Thoracic aorta (tissue), 2 donors: ENCODE data around the gene CDHR1. TPM values are rescaled to one million over a fixed set of nuclear protein-coding genes. Genes with fewer than 3 reads are reported as not detected.

Source experiments
- ATAC-seq: fragments of 150-250 bp; one replicate; pipeline ENCODE4 v1.8.0; 2017; ENCODE audit warnings: low read depth; ENCODE audit not compliant: insufficient number of reproducible peaks, low FRiP score
- DNase-seq: peaks from one replicate; pipeline ENCODE4 v3.0.0-alpha.2; 2020; ENCODE audit warnings: low spot score
- H3K27ac ChIP-seq, 2 donors: fragments of 200-600 bp; sonication (generic); 1 replicate in 1 of 2; 2 replicates in 1 of 2; pipeline ENCODE4 v1.5.1; 2016; ENCODE audit warnings: mild to moderate bottlenecking in 2 of 2, moderate library complexity in 2 of 2
- H3K27me3 ChIP-seq: fragments of 200-600 bp; sonication (generic); replicated peaks from 2 replicates; pipeline ENCODE4 v1.6.0; 2016; ENCODE audit warnings: mild to moderate bottlenecking; ENCODE audit not compliant: insufficient read depth
- H3K36me3 ChIP-seq: fragments of 200-600 bp; sonication (generic); one replicate; pipeline ENCODE4 v1.5.1; 2016
- H3K4me1 ChIP-seq, 2 donors: fragments of 200-600 bp; sonication (generic); 1 replicate in 1 of 2; 2 replicates in 1 of 2; pipeline versions ENCODE4 v1.5.1 to v1.6.0; 2016; ENCODE audit warnings: low read depth in 2 of 2, mild to moderate bottlenecking in 1 of 2; ENCODE audit not compliant: control insufficient read depth in 1 of 2
- H3K4me3 ChIP-seq: fragments of 200-600 bp; sonication (generic); 2 replicates; pipeline ENCODE4 v1.5.1; 2016; ENCODE audit warnings: mild to moderate bottlenecking
- H3K9me3 ChIP-seq: fragments of 200-600 bp; sonication (generic); 2 replicates; pipeline ENCODE4 v1.5.1; 2016
- CTCF ChIP-seq: fragments of 200-600 bp; sonication (generic); IDR thresholded peaks from one replicate; pipeline ENCODE4 v1.5.1; 2019; ENCODE audit warnings: antibody characterized with exemption
- total RNA-seq, 2 donors: library from RNA; depleted of rRNA; stranded (reverse); fragments of >200 nt; gene quantifications; one replicate each; pipeline versions ENCODE4 v1.1.0 to v1.2.3, GENCODE V29; 2016

The CDHR1 gene
- total RNA-seq, 2 donors from 2014 or later = 0.14 TPM; not detected in 1

GRCh38 chr10:84224411-84225028 lies 30.2 kb downstream of the CDHR1 start:
- Histone ChIP-seq H3K4me3 (no peak overlapping the region), H3K27me3 (no peaks in the 10 kb centered on the region), H3K27ac (no peak overlapping the region), H3K36me3 (no peaks in the 10 kb centered on the region), H3K9me3 (no peaks in the 10 kb centered on the region), H3K4me1 (no peaks in the 10 kb centered on the region)
- DNase-seq = no peak
- ATAC-seq = no peak
- no peak for TF ChIP-seq CTCF

GRCh38 chr10:84225427-84226173 lies 31.3 kb downstream of the CDHR1 start, which contains the start of gene LRIT2:
Gene LRIT2, minus strand, starts transcription at chr10:84225544. Its CDS starts 24 bp downstream, at chr10:84225520.
- Histone ChIP-seq H3K27me3 (no peaks in the 10 kb centered on the region), H3K4me3 (no peak within 1 kb of the TSS), H3K27ac (no peak within 1 kb of the TSS), H3K9me3 (no peaks in the 10 kb centered on the region), H3K36me3 (no peaks in the 10 kb centered on the region), H3K4me1 (no peaks in the 10 kb centered on the region)
- TF ChIP-seq CTCF = no peak
- no peak for ATAC-seq
- DNase-seq = no peak

GRCh38 chr10:84226616-84227015 lies 32.3 kb downstream of the CDHR1 start:
- Histone ChIP-seq H3K9me3 (no peaks in the 10 kb centered on the region), H3K27me3 (no peaks in the 10 kb centered on the region), H3K4me1 (no peaks in the 10 kb centered on the region), H3K27ac (no peak overlapping the region), H3K36me3 (no peaks in the 10 kb centered on the region), H3K4me3 (no peak overlapping the region)
- ATAC-seq (no peak), DNase-seq (no peak)
- TF ChIP-seq CTCF = no peak

GRCh38 chr10:84227810-84228209 lies 33.5 kb downstream of the CDHR1 start:
- no peaks in the 10 kb centered on the region for H3K9me3 ChIP-seq
- no peak overlapping the region for H3K4me3 ChIP-seq
- H3K27ac ChIP-seq = no peak overlapping the region
- ATAC-seq (no peak), DNase-seq (no peak)
- TF ChIP-seq CTCF = no peak
- no peaks in the 10 kb centered on the region for H3K36me3 ChIP-seq
- H3K4me1 ChIP-seq = no peaks in the 10 kb centered on the region
- H3K27me3 ChIP-seq = no peaks in the 10 kb centered on the region

GRCh38 chr10:84230359-84230758 lies 36.0 kb downstream of the CDHR1 start:
- Histone ChIP-seq H3K4me1 (no peaks in the 10 kb centered on the region), H3K27ac (no peak overlapping the region), H3K4me3 (no peak overlapping the region), H3K9me3 (no peaks in the 10 kb centered on the region), H3K36me3 (no peaks in the 10 kb centered on the region), H3K27me3 (no peaks in the 10 kb centered on the region)
- ATAC-seq (no peak), DNase-seq (no peak)
- TF ChIP-seq CTCF = no peak
